ENCODE data around the gene RIN1. TPM values are rescaled to one million over a fixed set of nuclear protein-coding genes. Genes with fewer than 3 reads are reported as not detected.
A peak's percentile ranks its signal among the peaks of the same experiment; 100 is the strongest.

The RIN1 gene
- total and polyA plus RNA-seq, 11 donors, result 0.99 to 5.2 (median 1.5) TPM

GRCh38 chr11:66293352-66293751, 42.9 kb downstream of the RIN1 start:
- Histone ChIP-seq H3K27me3 (peaks cover 6 to 42% (median 26%) of the 10 kb centered on the region in 9 donors), H3K4me3 (no peak overlapping the region), H3K27ac (no peak overlapping the region), H3K4me1 (peaks cover 0 to 23% (median 9%) of the 10 kb centered on the region in 12 donors), H3K9me3 (no peaks in the 10 kb centered on the region), H3K36me3 (no peaks in the 10 kb centered on the region)
- TF ChIP-seq CTCF (IDR thresholded peaks at IDR 0.05), result no peak
- TF ChIP-seq POLR2A (IDR thresholded peaks at IDR 0.05), result no peak
- ATAC-seq (no peak), DNase-seq (no peak)
- intact Hi-C loops (cut with DNase I), result loop anchor here in 1 of 10 donors (5.0 kb wide), 1 partner anchor 44 kb away; the partner anchor contains the start of gene RIN1
- 69 to 77% (median 71%) methylated on average over 4 of the region's 4 CpGs for WGBS, 4 donors

GRCh38 chr11:66292543-66293332, 43.5 kb downstream of the RIN1 start:
- Histone ChIP-seq H3K4me3 (peak overlapping the region in 2 of 12 donors; percentile 49 to 54), H3K4me1 (peaks cover 0 to 30% (median 15%) of the 10 kb centered on the region in 12 donors), H3K27me3 (peaks cover 6 to 42% (median 26%) of the 10 kb centered on the region in 9 donors), H3K9me3 (no peaks in the 10 kb centered on the region), H3K36me3 (no peaks in the 10 kb centered on the region), H3K27ac (no peak overlapping the region)
- DNase-seq, result no peak
- ATAC-seq, result no peak
- TF ChIP-seq CTCF (IDR thresholded peaks at IDR 0.05), result no peak
- TF ChIP-seq POLR2A (IDR thresholded peaks at IDR 0.05), result no peak
- intact Hi-C loops (cut with DNase I), result loop anchor here in 1 of 10 donors (5.0 kb wide), 1 partner anchor 45 kb away; the partner anchor contains the start of gene RIN1
- 53 to 60% (median 54%) methylated on average over 15 to 17 of the region's 17 CpGs for WGBS, 4 donors

GRCh38 chr11:66291706-66292542, 44.3 kb downstream of the RIN1 start, which contains the start of gene TMEM151A:
Gene TMEM151A (plus strand): TSS chr11:66291894. CDS start chr11:66292014, 120 bp downstream.
- 1 to 7% (median 3%) methylated on average over 7 to 95 of the region's 95 CpGs for WGBS, 4 donors
- H3K4me3 ChIP-seq, result peak within 1 kb of the TSS in 11 of 12 donors; percentile 8 to 54 (median 44)
- H3K27me3 ChIP-seq, result peaks cover 6 to 42% (median 26%) of the 10 kb centered on the region in 9 donors
- intact Hi-C loops (cut with DNase I), result loop anchor here in 1 of 10 donors (5.0 kb wide), 1 partner anchor 45 kb away; the partner anchor contains the start of gene RIN1
- DNase-seq, result no peak
- ATAC-seq, result no peak
- H3K9me3 ChIP-seq, result no peaks in the 10 kb centered on the region
- no peak within 1 kb of the TSS for H3K27ac ChIP-seq
- no peak for TF ChIP-seq CTCF (IDR thresholded peaks at IDR 0.05)
- TF ChIP-seq POLR2A (IDR thresholded peaks at IDR 0.05), result no peak
- peaks cover 0 to 38% (median 21%) of the 10 kb centered on the region in 12 donors for H3K4me1 ChIP-seq
- H3K36me3 ChIP-seq, result peaks cover 0 to 1% (median 0%) of the 10 kb centered on the region in 9 donors

All from heart left ventricle (tissue), 16 donors.